HepG2 (cell line): ENCODE measurements around the gene RYR2. TPM values are rescaled to one million over a fixed set of nuclear protein-coding genes. Genes with fewer than 3 reads are reported as not detected.

Experiments used
- ATAC-seq: fragments of 200-7000 bp; cut with Tn5 transposase; 3 replicates; pipeline ENCODE4 v1.9.1; 2020; ENCODE audit warnings: mild to moderate bottlenecking, moderate library complexity
- BruUV-seq: library from RNA; stranded (reverse); fragments of 400-500 nt; replicated peaks from 2 replicates; lab custom pipeline; 2021; lab: Mats Ljungman, UMichigan
- CTCF ChIA-PET: fragments of 300-600 bp; formaldehyde crosslinking; extraction: SDS; loops from one replicate; lab custom pipeline; 2021; ENCODE audit warnings: low total read pairs, inconsistent platforms, low intra/inter-chr PET ratio; lab: Yijun Ruan, JAX
- POLR2A ChIA-PET: fragments of 350-600 bp; sonication (Branson Sonifier 250); formaldehyde crosslinking; loops from one replicate; lab custom pipeline; 2020; ENCODE audit warnings: antibody characterized with exemption, inconsistent platforms; lab: Yijun Ruan, JAX
- DNase-seq: peaks from one replicate; pipeline ENCODE4 v3.0.0-alpha.2; 2015; ENCODE audit warnings: low spot score
- FAIRE-seq: peaks from 3 replicates; lab custom pipeline; 2011; peaks lifted over from hg19 to GRCh38; lab: Jason Lieb, UNC
- H2AFZ ChIP-seq: one replicate; pipeline ENCODE4 v1.6.1; 2011; ENCODE audit warnings: low read length, inconsistent platforms
- H3K27ac ChIP-seq: fragments of 300-600 bp; 3 replicates; pipeline ENCODE4 v1.8.0; 2011; ENCODE audit warnings: mixed run types, mild to moderate bottlenecking, mixed read lengths, low read length, inconsistent platforms; ENCODE audit not compliant: insufficient read depth; ENCODE audit errors: extremely low read length
- H3K27me3 ChIP-seq, 2 experiments: fragments of 200-600 bp in 1 of 2; 2 replicates in 1 of 2; 3 replicates in 1 of 2; pipeline versions ENCODE4 v1.6.0 to v1.8.0; 2011; ENCODE audit warnings: low read length in 2 of 2, mild to moderate bottlenecking in 2 of 2, moderate library complexity in 2 of 2, inconsistent platforms in 1 of 2; ENCODE audit not compliant: insufficient read depth in 2 of 2, control insufficient read depth in 1 of 2
- H3K36me3 ChIP-seq, 2 experiments: fragments of 200-600 bp in 1 of 2; replicated peaks in 1 of 2; 2 replicates in 1 of 2; 3 replicates in 1 of 2; pipeline versions ENCODE4 v1.5.1 to v1.8.0; 2011; ENCODE audit warnings: low read length in 2 of 2, inconsistent platforms in 1 of 2; ENCODE audit not compliant: insufficient read depth in 2 of 2, control insufficient read depth in 1 of 2
- H3K4me1 ChIP-seq: 2 replicates; pipeline ENCODE4 v1.5.1; 2012; ENCODE audit warnings: low read length, inconsistent platforms; ENCODE audit not compliant: insufficient read depth
- H3K4me2 ChIP-seq: 2 replicates; pipeline ENCODE4 v1.6.0; 2011; ENCODE audit warnings: low read depth, low read length, inconsistent platforms
- H3K4me3 ChIP-seq, 3 experiments: fragments of 200-600 bp in 1 of 3; sonication (generic), shearing (Covaris generic) in 1 of 3; replicated peaks in 1 of 3; 2 replicates each; pipeline ENCODE4 v1.5.1; 2011 to 2016; ENCODE audit warnings: low read length in 3 of 3, inconsistent platforms in 2 of 3, low read depth in 2 of 3, mild to moderate bottlenecking in 2 of 3, control low read depth in 1 of 3, mixed read lengths in 1 of 3; ENCODE audit not compliant: insufficient read depth in 1 of 3
- H3K79me2 ChIP-seq: one replicate; pipeline ENCODE4 v1.6.1; 2011; ENCODE audit warnings: low read length, inconsistent platforms; ENCODE audit not compliant: insufficient read depth
- H3K9ac ChIP-seq: 2 replicates; pipeline ENCODE4 v1.6.0; 2011; ENCODE audit warnings: mild to moderate bottlenecking, low read depth, low read length, inconsistent platforms; ENCODE audit not compliant: insufficient read depth
- H3K9me3 ChIP-seq: 2 replicates; pipeline ENCODE4 v1.5.1; 2012; ENCODE audit warnings: mild to moderate bottlenecking, low read length
- H4K20me1 ChIP-seq: 2 replicates; pipeline ENCODE4 v1.6.0; 2011; ENCODE audit warnings: inconsistent platforms, mild to moderate bottlenecking, low read length, moderate library complexity; ENCODE audit not compliant: insufficient read depth
- CBX1 ChIP-seq: IDR thresholded peaks from one replicate; pipeline ENCODE4 v1.6.1; 2016; ENCODE audit warnings: antibody characterized with exemption, low read depth
- PCBP2 ChIP-seq: fragments of 200-400 bp; formaldehyde crosslinking; optimal IDR thresholded peaks from 2 replicates; pipeline ENCODE3; 2018; ENCODE audit warnings: low read length, low read depth; ENCODE audit not compliant: poor library complexity, severe bottlenecking
- THAP11 ChIP-seq: IDR thresholded peaks from 2 replicates; pipeline ENCODE4 v1.6.1; 2016; ENCODE audit warnings: missing biosample characterization, missing genetic modification reagents
- ZBTB46 ChIP-seq: sonication (generic); formaldehyde crosslinking; IDR thresholded peaks from 2 replicates; pipeline ENCODE4 v1.4.0; 2020; ENCODE audit warnings: mild to moderate bottlenecking, missing genetic modification reagents, borderline replicate concordance
- WGBS: methylation state at CpG from one replicate; pipeline ENCODE4 v1.1.6; 2017; ENCODE audit warnings: low lambda C conversion rate; 5-methylcytosine and 5-hydroxymethylcytosine counted together
- in situ Hi-C: cut with HindIII; loops from 2 replicates; pipeline ENCODE4 v1.10.0; 2017; ENCODE audit warnings: low pct_unique_long_range_greater_than_20kb; ENCODE audit not compliant: extremely low pct_ligation_motif_present
- intact Hi-C: fragments of 100-400 bp; cut with micrococcal nuclease; formaldehyde crosslinking; loops from one replicate; pipeline ENCODE4 v1.10.0; 2022; ENCODE audit not compliant: unreplicated experiment
- polyA plus RNA-seq, 8 experiments: library from polyadenylated mRNA; depleted of rRNA in 3 of 8; stranded (reverse) in 7 of 8; unstranded in 1 of 8; fragments of >200 nt; fragmentation: Illumina TruSeq in 4 of 8; extraction: Trizol in 4 of 8; gene quantifications; 2 replicates each; pipeline versions ENCODE4 v1.2.1 to v1.2.3, GENCODE V29; 2011 to 2016; ENCODE audit warnings: low read depth in 4 of 8, missing spikeins in 1 of 8, mixed read lengths in 1 of 8; ENCODE audit not compliant: insufficient read depth in 1 of 8
- total RNA-seq, 5 experiments: library from RNA; depleted of rRNA; stranded (reverse); fragments of >200 nt; fragmentation: Illumina TruSeq; extraction: Trizol; gene quantifications; 2 replicates each; pipeline ENCODE4 v1.2.3, GENCODE V29; 2016; ENCODE audit warnings: low read depth in 1 of 5
- TF ChIP-seq, protein P1 (sequence below): sonication (generic); formaldehyde crosslinking; IDR thresholded peaks from 2 replicates; pipeline ENCODE4 v1.5.0; 2020; ENCODE audit warnings: missing genetic modification reagents

The RYR2 gene
- total and polyA plus RNA-seq, 2 of the 13 experiments (the other 11 are each of a cell fraction or from before 2014, with no cell fraction given): not detected

GRCh38 chr1:237199026-237199425 lies 157.0 kb downstream of the RYR2 start (continued):
- TF ChIP-seq CBX1 (no peak), THAP11 (CRISPR knock-in tag) (no peak)
- TF ChIP-seq, protein P1, sequence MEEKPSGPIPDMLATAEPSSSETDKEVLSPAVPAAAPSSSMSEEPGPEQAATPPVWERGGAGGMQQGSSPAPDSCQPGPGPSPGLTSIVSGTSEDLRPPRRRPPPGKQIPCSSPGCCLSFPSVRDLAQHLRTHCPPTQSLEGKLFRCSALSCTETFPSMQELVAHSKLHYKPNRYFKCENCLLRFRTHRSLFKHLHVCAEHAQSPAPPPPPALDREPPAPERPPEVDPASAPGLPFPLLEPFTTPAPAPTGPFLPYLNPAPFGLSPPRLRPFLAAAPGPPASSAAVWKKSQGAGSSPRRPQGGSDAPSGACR: no peak

GRCh38 chr1:237201155-237201554 lies 159.2 kb downstream of the RYR2 start:
- in situ Hi-C loops: no loop called here
- Histone ChIP-seq H3K27me3 (peaks cover 2 to 4% of the 10 kb centered on the region in 2 experiments; a peak in 2 of 5 replicates), H2AFZ (no peak overlapping the region), H3K4me1 (no peaks in the 10 kb centered on the region), H3K27ac (no peak overlapping the region), H3K9me3 (no peaks in the 10 kb centered on the region), H4K20me1 (no peaks in the 10 kb centered on the region), H3K9ac (no peak overlapping the region), H3K4me2 (no peak overlapping the region), H3K4me3 (no peak overlapping the region)
- ChIA-PET CTCF (no interaction called here), POLR2A (no interaction called here)
- FAIRE-seq (no peak), ATAC-seq (no peak), DNase-seq (no peak)
- TF ChIP-seq ZBTB46 (CRISPR knock-in tag): no peak
- TF ChIP-seq PCBP2: no peak
- TF ChIP-seq, all 625 proteins: peak for 0
- no TSS peak for BruUV-seq
- 0% methylated on average over 4 of the region's 4 CpGs for WGBS
- intact Hi-C loops: no loop called here
- H3K36me3 ChIP-seq: no peaks in the 10 kb centered on the region
- no peaks in the 10 kb centered on the region for H3K79me2 ChIP-seq
